Right lobe of liver (tissue), 6 donors: ENCODE measurements around the gene PPP4R4. TPM values are rescaled to one million over a fixed set of nuclear protein-coding genes. Genes with fewer than 3 reads are reported as not detected.
A peak's percentile ranks its signal among the peaks of the same experiment; 100 is the strongest.

ENCODE experiments used
- ATAC-seq, 4 donors: fragments of 200-7000 bp; cut with Tn5 transposase; one replicate each; pipeline ENCODE4 v1.9.1; 2020; ENCODE audit warnings: mild to moderate bottlenecking in 4 of 4, moderate library complexity in 4 of 4
- DNase-seq, 3 donors: peaks; one replicate each; pipeline ENCODE4 v3.0.0-alpha.2; 2020
- H3K27ac ChIP-seq, 3 donors: fragments of 200-600 bp; one replicate each; pipeline ENCODE4 v1.8.0; 2022
- H3K27me3 ChIP-seq, 2 donors: fragments of 200-600 bp; one replicate each; pipeline ENCODE4 v1.8.0; 2022
- H3K36me3 ChIP-seq, 4 donors: fragments of 200-600 bp; sonication (generic) in 1 of 4; one replicate each; pipeline versions ENCODE4 v1.5.1 to v1.8.0; 2017 to 2022; ENCODE audit warnings: control low read depth in 1 of 4
- H3K4me1 ChIP-seq, 4 donors: fragments of 200-600 bp; sonication (generic) in 1 of 4; one replicate each; pipeline versions ENCODE4 v1.5.1 to v1.8.0; 2017 to 2022; ENCODE audit warnings: control low read depth in 1 of 4
- H3K4me3 ChIP-seq, 3 donors: fragments of 200-600 bp; one replicate each; pipeline ENCODE4 v1.8.0; 2022
- H3K9me3 ChIP-seq, 4 donors: fragments of 200-600 bp; sonication (generic) in 1 of 4; one replicate each; pipeline versions ENCODE4 v1.5.1 to v1.8.0; 2017 to 2022; ENCODE audit warnings: control low read depth in 1 of 4
- CTCF ChIP-seq, 4 donors: fragments of 200-600 bp in 3 of 4; fragments of 450-650 bp in 1 of 4; IDR thresholded peaks; one replicate each; pipeline versions ENCODE4 v1.5.1 to v1.8.0; 2016 to 2022; ENCODE audit warnings: antibody characterized with exemption in 4 of 4, mild to moderate bottlenecking in 2 of 4
- POLR2A ChIP-seq: fragments of 450-650 bp; IDR thresholded peaks from one replicate; pipeline ENCODE4 v1.6.1; 2017; ENCODE audit warnings: antibody characterized with exemption, mild to moderate bottlenecking
- WGBS: methylation state at CpG from one replicate; pipeline ENCODE4 v1.1.6; 2018; ENCODE audit warnings: low coverage, low lambda C conversion rate; ENCODE audit not compliant: insufficient coverage; ENCODE audit errors: missing lambda C conversion rate; 5-methylcytosine and 5-hydroxymethylcytosine counted together
- intact Hi-C, 2 donors: fragments of 100-400 bp; cut with DNase I; formaldehyde crosslinking; loops; one replicate each; pipeline versions ENCODE4 v1.11.2 to v1.14.1; 2022
- long read RNA-seq: library from polyadenylated mRNA; unstranded; transcript quantifications from one replicate; pipeline ENCODE4 v2.0.0, GENCODE V29; 2019
- total RNA-seq, 6 experiments: library from RNA; depleted of rRNA in 2 of 6; stranded (reverse); fragments of >200 nt in 2 of 6; fragmentation: NEBNext Ultra II Directional in 3 of 6; extraction: Animal tissue kit (Norgen Biotek cat#: 25700) in 3 of 6; gene quantifications; one replicate each; pipeline versions ENCODE4 v1.1.0 to v1.2.4, GENCODE V29; 2016 to 2023
- donor health status: DM: no; HTN: yes; CAD: no.
- donor health status: DM: no; HTN: no; CAD: no.
- donor health status: DM: no; HTN: no; CAD: no.
- donor health status: DM: no; HTN: yes; CAD: no.
- donor health status: DM: no; HTN: yes; CAD: no.

PPP4R4 gene, protein sequence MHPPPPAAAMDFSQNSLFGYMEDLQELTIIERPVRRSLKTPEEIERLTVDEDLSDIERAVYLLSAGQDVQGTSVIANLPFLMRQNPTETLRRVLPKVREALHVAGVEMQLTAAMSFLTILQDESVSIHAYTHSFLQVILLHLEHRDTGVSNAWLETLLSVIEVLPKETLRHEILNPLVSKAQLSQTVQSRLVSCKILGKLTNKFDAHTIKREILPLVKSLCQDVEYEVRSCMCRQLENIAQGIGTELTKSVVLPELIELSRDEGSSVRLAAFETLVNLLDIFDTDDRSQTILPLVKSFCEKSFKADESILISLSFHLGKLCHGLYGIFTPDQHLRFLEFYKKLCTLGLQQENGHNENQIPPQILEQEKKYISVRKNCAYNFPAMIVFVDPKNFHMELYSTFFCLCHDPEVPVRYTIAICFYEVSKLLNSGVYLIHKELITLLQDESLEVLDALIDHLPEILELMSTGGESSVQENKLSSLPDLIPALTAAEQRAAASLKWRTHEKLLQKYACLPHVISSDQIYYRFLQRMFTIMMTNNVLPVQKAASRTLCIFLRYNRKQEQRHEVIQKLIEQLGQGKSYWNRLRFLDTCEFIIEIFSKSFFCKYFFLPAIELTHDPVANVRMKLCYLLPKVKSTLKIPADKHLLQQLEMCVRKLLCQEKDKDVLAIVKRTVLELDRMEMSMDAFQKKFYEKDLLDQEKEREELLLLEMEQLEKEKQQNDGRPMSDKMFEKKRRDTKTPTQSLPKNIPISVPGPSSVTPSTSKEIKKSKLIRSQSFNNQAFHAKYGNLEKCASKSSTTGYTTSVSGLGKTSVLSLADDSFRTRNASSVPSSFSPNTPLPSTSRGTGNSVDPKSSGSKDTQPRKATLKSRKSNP
- total RNA-seq = 1 to 10 TPM in 3 of 6 experiments, under 1 TPM in 3; 0.26 to 4.1 (median 1.2) TPM
- long read RNA-seq = 0 reads

- ATAC-seq = peak; percentile 86 to 95 (median 92)
- 0% methylated on average over 2 of the region's 84 CpGs for WGBS
- Histone ChIP-seq H3K27ac (no peak within 1 kb of the TSS), H3K4me3 (peak within 1 kb of the TSS; percentile 50 to 75 (median 67)), H3K4me1 (peaks cover 0 to 15% (median 2%) of the 10 kb centered on the region in 4 donors), H3K9me3 (no peaks in the 10 kb centered on the region), H3K36me3 (no peaks in the 10 kb centered on the region), H3K27me3 (no peaks in the 10 kb centered on the region)
- intact Hi-C loops = no loop called here
- TF ChIP-seq CTCF (IDR thresholded peaks at IDR 0.05) = no peak
- TF ChIP-seq POLR2A = peak; percentile 28
- DNase-seq = peak; percentile 89 to 95 (median 91)
Observed at GRCh38 chr14:94173885-94174603, at the start of gene PPP4R4. Gene PPP4R4 (plus strand): TSS chr14:94174322. CDS start chr14:94174466, 144 bp downstream.

DNA sequence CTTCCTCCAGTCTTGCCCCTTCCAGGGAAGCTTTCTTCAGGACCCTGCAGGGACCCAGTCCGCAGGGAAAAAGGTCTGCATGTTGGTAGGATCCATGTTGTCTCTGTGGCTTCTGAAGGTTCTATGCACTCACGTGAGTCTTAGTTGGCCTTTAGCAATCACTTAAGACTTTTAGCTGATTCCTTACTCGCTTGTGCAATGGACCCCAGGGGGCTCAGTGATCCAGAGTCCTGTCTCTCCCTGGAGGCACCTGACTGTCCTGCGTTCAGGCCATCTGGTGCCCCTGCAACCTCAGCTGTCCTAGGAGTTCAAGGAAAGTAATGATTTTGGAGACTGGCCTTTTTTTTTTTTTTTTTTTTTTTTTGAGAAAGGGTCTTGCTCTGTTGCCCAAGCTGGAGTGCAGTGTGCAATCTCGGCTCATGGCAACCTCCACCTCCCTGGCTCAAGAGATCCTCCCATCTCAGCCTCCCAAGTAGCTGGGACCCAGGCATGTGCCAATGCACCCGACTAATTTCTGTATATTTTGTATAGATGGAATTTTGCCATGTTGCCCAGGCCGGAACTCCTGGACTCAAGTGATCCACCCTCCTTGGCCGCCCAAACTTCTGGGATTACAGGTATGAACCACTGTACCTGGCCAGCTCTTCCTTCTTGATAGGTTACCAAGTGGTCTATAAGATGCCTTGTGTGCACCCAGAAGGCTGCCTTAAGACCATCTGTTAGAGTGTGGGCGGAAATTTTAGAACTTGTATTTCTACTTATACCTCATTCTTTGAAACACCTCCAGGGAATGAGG, 49.3 kb upstream of the PPP4R4 start:
- no peaks in the 10 kb centered on the region for H3K36me3 ChIP-seq
- WGBS = 90% methylated on average over 9 of the region's 9 CpGs
- H3K27me3 ChIP-seq = no peaks in the 10 kb centered on the region
- no peaks in the 10 kb centered on the region for H3K9me3 ChIP-seq
- H3K4me1 ChIP-seq = peaks cover 0 to 2% (median 0%) of the 10 kb centered on the region in 4 donors
- no peak for DNase-seq
- no peak overlapping the region for H3K4me3 ChIP-seq
- intact Hi-C loops = loop anchor here (10.0 kb wide), 1 partner anchor 80 kb away; no protein-coding TSS in a partner anchor
- TF ChIP-seq CTCF (IDR thresholded peaks at IDR 0.05) = no peak
- TF ChIP-seq POLR2A = no peak
- H3K27ac ChIP-seq = no peak overlapping the region
- ATAC-seq = no peak

GRCh38 chr14:94125659-94126418, 48.3 kb upstream of the PPP4R4 start:
- Histone ChIP-seq H3K4me3 (no peak overlapping the region), H3K9me3 (no peaks in the 10 kb centered on the region), H3K36me3 (no peaks in the 10 kb centered on the region), H3K27me3 (no peaks in the 10 kb centered on the region), H3K4me1 (peaks cover 0 to 7% (median 0%) of the 10 kb centered on the region in 4 donors), H3K27ac (no peak overlapping the region)
- no peak for DNase-seq
- TF ChIP-seq CTCF (IDR thresholded peaks at IDR 0.05) (no peak), POLR2A (no peak)
- intact Hi-C loops = loop anchor here (10.0 kb wide), 1 partner anchor 81 kb away; no protein-coding TSS in a partner anchor
- 90% methylated on average over 3 of the region's 6 CpGs for WGBS
- ATAC-seq = no peak
